ENCODE measurements around the gene TRAP1. TPM values are rescaled to one million over a fixed set of nuclear protein-coding genes. Genes with fewer than 3 reads are reported as not detected.
A peak's percentile ranks its signal among the peaks of the same experiment; 100 is the strongest.

Gene TRAP1
- total RNA-seq, result 100 to 1,000 TPM in 7 of 9 donors, 10 to 100 TPM in 2; 93.9 to 142 (median 121) TPM
- polyA plus RNA-seq, result 100 to 1,000 TPM in 1 of 2 donors, 10 to 100 TPM in 1; 65.4 to 100 TPM
- long read RNA-seq, donor 1, transcript TRAP1-201 (18 exons, 2,296 nt), result major isoform, 249 of 296 reads
- long read RNA-seq, donor 1, partial matches to known transcripts, result 37 of 296 reads
- long read RNA-seq, donor 1, other reads (novel, unspliced or antisense), result 6 of 296 reads
- long read RNA-seq, donor 2, transcript TRAP1-212 (13 exons, 2,309 nt), result minor isoform, 10 of 1,738 reads
- long read RNA-seq, donor 2, transcript TRAP1-201 (18 exons, 2,296 nt), result major isoform, 1,607 of 1,738 reads
- long read RNA-seq, donor 2, partial matches to known transcripts, result 74 of 1,738 reads
- long read RNA-seq, donor 2, other reads (novel, unspliced or antisense), result 45 of 1,738 reads
- long read RNA-seq, donor 3, transcript TRAP1-212 (13 exons, 2,309 nt), result minor isoform, 7 of 232 reads
- long read RNA-seq, donor 3, transcript TRAP1-201 (18 exons, 2,296 nt), result major isoform, 198 of 232 reads
- long read RNA-seq, donor 3, partial matches to known transcripts, result 19 of 232 reads
- long read RNA-seq, donor 3, other reads (novel, unspliced or antisense), result 8 of 232 reads

DNA sequence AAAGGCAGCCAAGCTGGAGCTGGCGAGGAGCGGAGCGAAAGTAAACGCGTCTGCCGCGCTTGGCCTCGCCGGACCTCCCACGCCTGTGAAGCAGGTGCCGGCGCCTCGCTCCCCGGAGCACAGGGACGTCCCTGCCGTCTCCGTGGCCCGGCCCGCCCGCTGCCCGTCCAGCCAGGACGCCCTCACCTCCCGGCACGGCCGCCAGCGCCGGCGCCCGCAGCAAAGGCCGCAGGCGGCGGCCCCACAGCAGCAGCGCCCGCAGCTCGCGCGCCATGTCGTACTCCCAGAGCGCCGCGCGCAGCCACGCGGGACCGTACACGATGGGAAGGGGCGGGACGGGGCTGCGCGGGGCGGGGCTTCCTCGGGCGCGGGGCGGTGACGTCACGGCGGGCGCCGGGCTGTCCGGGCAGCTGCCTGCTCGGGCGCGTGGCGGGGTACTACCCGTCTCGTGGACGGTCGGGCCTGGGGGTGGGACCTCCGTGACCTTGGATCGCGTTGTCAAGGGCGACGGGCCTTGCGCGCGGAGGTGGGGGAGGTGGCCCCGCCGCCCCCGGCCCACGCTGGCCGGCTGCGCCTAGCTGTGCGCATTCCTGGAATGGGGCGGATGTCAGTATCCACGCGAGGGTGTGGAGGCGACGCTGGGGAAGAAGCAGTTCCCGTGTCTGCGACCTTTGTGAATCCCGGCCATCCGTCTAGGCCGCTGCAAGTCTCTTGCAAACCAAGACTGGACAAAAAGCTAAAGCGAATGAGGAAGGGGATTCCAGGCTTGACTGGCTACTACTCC lies at the start of gene TRAP1:
Gene TRAP1, minus strand, starts transcription at position 290 of the 784 bp plus-strand sequence. Its CDS starts 16 bp downstream, at position 274.
- WGBS, 4 donors, result 0 to 2% (median 1%) methylated on average over 36 to 95 of the region's 95 CpGs

DNA sequence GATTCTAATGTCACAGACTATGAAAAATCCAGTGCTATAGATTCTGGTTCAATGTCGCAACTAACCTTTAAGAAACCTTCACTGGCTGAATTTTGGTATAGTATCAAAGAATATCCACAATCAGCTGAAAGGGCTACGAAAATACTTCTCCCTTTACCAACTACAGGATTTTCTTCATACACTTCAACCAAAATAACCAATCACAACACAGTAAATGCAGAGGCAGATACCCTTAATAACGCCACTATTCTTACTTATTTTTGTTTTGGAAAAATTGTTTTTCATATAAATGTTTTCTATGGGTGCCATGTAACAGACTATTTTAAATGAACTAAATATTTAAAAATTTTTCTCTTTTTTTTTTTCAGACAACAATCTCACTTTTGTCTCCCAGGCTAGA lies 48.9 kb upstream of the TRAP1 start:
- intact Hi-C loops (cut with DNase I), result no loop called here
- no peaks in the 10 kb centered on the region for H3K9me3 ChIP-seq
- no peak overlapping the region for H3K4me3 ChIP-seq
- DNase-seq, result no peak
- H3K27me3 ChIP-seq, result no peaks in the 10 kb centered on the region
- WGBS, 4 donors, result 94 to 97% (median 97%) methylated on average over 3 of the region's 3 CpGs
- no peak overlapping the region for H3K27ac ChIP-seq
- ATAC-seq, result no peak
- no peaks in the 10 kb centered on the region for H3K4me1 ChIP-seq
- TF ChIP-seq, protein P1, sequence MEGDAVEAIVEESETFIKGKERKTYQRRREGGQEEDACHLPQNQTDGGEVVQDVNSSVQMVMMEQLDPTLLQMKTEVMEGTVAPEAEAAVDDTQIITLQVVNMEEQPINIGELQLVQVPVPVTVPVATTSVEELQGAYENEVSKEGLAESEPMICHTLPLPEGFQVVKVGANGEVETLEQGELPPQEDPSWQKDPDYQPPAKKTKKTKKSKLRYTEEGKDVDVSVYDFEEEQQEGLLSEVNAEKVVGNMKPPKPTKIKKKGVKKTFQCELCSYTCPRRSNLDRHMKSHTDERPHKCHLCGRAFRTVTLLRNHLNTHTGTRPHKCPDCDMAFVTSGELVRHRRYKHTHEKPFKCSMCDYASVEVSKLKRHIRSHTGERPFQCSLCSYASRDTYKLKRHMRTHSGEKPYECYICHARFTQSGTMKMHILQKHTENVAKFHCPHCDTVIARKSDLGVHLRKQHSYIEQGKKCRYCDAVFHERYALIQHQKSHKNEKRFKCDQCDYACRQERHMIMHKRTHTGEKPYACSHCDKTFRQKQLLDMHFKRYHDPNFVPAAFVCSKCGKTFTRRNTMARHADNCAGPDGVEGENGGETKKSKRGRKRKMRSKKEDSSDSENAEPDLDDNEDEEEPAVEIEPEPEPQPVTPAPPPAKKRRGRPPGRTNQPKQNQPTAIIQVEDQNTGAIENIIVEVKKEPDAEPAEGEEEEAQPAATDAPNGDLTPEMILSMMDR (IDR thresholded peaks at IDR 0.05), result no peak
- no peak for TF ChIP-seq POLR2A (IDR thresholded peaks at IDR 0.05)
- peaks cover 3 to 100% (median 98%) of the 10 kb centered on the region in 9 donors for H3K36me3 ChIP-seq

More for the DNA sequence above, at the start of gene TRAP1:
- Histone ChIP-seq H3K4me1 (peaks cover 0 to 22% (median 10%) of the 10 kb centered on the region in 12 donors), H3K36me3 (peaks cover 0 to 8% (median 0%) of the 10 kb centered on the region in 9 donors), H3K27ac (peak within 1 kb of the TSS; percentile 76 to 98 (median 94)), H3K9me3 (no peaks in the 10 kb centered on the region), H3K27me3 (no peaks in the 10 kb centered on the region), H3K4me3 (peak within 1 kb of the TSS; percentile 63 to 98 (median 92))
- DNase-seq (peak; percentile 90 to 94 (median 93)), ATAC-seq (peak; percentile 86 to 98 (median 97))
- intact Hi-C loops (cut with DNase I), result loop anchor here in 1 of 10 donors (10.0 kb wide), 1 partner anchor 467 kb away; no protein-coding TSS in a partner anchor
- peak; percentile 45 to 96 for TF ChIP-seq POLR2A (IDR thresholded peaks at IDR 0.05)
- TF ChIP-seq, protein P1 (IDR thresholded peaks at IDR 0.05), result no peak

DNA sequence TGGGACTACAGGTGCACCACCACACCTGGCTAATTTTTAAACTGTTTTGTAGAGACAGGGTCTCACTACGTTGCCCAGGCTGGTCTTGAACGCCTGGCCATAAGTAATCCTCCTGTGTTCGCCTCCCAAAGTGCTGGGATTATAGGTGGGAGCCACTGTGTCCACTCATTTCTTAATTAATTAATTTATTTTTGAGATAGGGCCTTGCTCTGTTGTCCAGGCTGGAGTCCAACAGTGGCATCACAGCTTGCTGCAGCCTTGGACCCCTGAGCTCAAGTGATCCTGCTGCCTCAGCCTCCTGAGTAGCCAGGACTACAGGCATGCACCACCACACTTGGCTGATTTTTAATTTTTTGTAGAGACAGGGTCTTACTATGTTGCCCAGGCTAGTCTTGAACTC lies 47.1 kb upstream of the TRAP1 start:
- Histone ChIP-seq H3K4me3 (no peak overlapping the region), H3K27ac (no peak overlapping the region), H3K27me3 (no peaks in the 10 kb centered on the region), H3K4me1 (no peaks in the 10 kb centered on the region), H3K9me3 (no peaks in the 10 kb centered on the region), H3K36me3 (peaks cover 0 to 100% (median 90%) of the 10 kb centered on the region in 9 donors)
- intact Hi-C loops (cut with DNase I), result no loop called here
- ATAC-seq (no peak), DNase-seq (no peak)
- 98 to 100% (median 98%) methylated on average over 3 of the region's 3 CpGs for WGBS, 4 donors
- TF ChIP-seq POLR2A (IDR thresholded peaks at IDR 0.05), result no peak
- TF ChIP-seq, protein P1 (IDR thresholded peaks at IDR 0.05), result no peak
